ENCODE results near the gene MYO16. TPM values are rescaled to one million over a fixed set of nuclear protein-coding genes. Genes with fewer than 3 reads are reported as not detected.

MYO16 gene
- total and polyA plus RNA-seq, 8 donors: 1.1 to 2.5 (median 1.7) TPM

GRCh38 chr13:109165417-109165904 is 536.0 kb downstream of the MYO16 start:
- DNase-seq (no peak), ATAC-seq (no peak)
- H3K27me3 ChIP-seq: no peaks in the 10 kb centered on the region
- no peak overlapping the region for H3K27ac ChIP-seq
- H3K4me3 ChIP-seq: no peak overlapping the region
- no peaks in the 10 kb centered on the region for H3K9me3 ChIP-seq
- H3K4me1 ChIP-seq: peaks cover 0 to 9% of the 10 kb centered on the region in 2 donors
- intact Hi-C loops (cut with DNase I): no loop called here
- TF ChIP-seq CTCF (IDR thresholded peaks at IDR 0.05): no peak
- no peaks in the 10 kb centered on the region for H3K36me3 ChIP-seq

GRCh38 chr13:109166804-109167203 is 537.4 kb downstream of the MYO16 start:
- no peak overlapping the region for H3K4me3 ChIP-seq
- ATAC-seq: no peak
- peaks cover 0 to 6% of the 10 kb centered on the region in 2 donors for H3K4me1 ChIP-seq
- no peaks in the 10 kb centered on the region for H3K9me3 ChIP-seq
- intact Hi-C loops (cut with DNase I): no loop called here
- no peak for TF ChIP-seq CTCF (IDR thresholded peaks at IDR 0.05)
- H3K27me3 ChIP-seq: no peaks in the 10 kb centered on the region
- no peak overlapping the region for H3K27ac ChIP-seq
- H3K36me3 ChIP-seq: no peaks in the 10 kb centered on the region
- no peak for DNase-seq

GRCh38 chr13:109172136-109172535 is 542.7 kb downstream of the MYO16 start:
- no peaks in the 10 kb centered on the region for H3K9me3 ChIP-seq
- DNase-seq (no peak), ATAC-seq (peak; percentile 79)
- H3K27ac ChIP-seq: no peak overlapping the region
- no peak for TF ChIP-seq CTCF (IDR thresholded peaks at IDR 0.05)
- intact Hi-C loops (cut with DNase I): no loop called here
- H3K27me3 ChIP-seq: no peaks in the 10 kb centered on the region
- no peaks in the 10 kb centered on the region for H3K4me1 ChIP-seq
- no peaks in the 10 kb centered on the region for H3K36me3 ChIP-seq
- no peak overlapping the region for H3K4me3 ChIP-seq

- no peaks in the 10 kb centered on the region for H3K27me3 ChIP-seq
- intact Hi-C loops (cut with DNase I): no loop called here
- no peak overlapping the region for H3K4me3 ChIP-seq
- no peaks in the 10 kb centered on the region for H3K36me3 ChIP-seq
- no peak overlapping the region for H3K27ac ChIP-seq
- ATAC-seq (no peak), DNase-seq (no peak)
- H3K4me1 ChIP-seq: no peaks in the 10 kb centered on the region
- H3K9me3 ChIP-seq: no peaks in the 10 kb centered on the region
- no peak for TF ChIP-seq CTCF (IDR thresholded peaks at IDR 0.05)
Measured at GRCh38 chr13:109175666-109176065, 546.3 kb downstream of the MYO16 start.

GRCh38 chr13:109180905-109181425 is 551.6 kb downstream of the MYO16 start:
- no peak overlapping the region for H3K27ac ChIP-seq
- no peaks in the 10 kb centered on the region for H3K9me3 ChIP-seq
- DNase-seq (no peak), ATAC-seq (no peak)
- H3K4me3 ChIP-seq: no peak overlapping the region
- no peak for TF ChIP-seq CTCF (IDR thresholded peaks at IDR 0.05)
- H3K27me3 ChIP-seq: no peaks in the 10 kb centered on the region
- H3K4me1 ChIP-seq: no peaks in the 10 kb centered on the region
- intact Hi-C loops (cut with DNase I): no loop called here
- H3K36me3 ChIP-seq: no peaks in the 10 kb centered on the region

All from left lung (tissue), 10 donors.